ENCODE results near the gene TRMT112.
A peak's percentile ranks its signal among the peaks of the same experiment; 100 is the strongest.

TRMT112 gene

DNA sequence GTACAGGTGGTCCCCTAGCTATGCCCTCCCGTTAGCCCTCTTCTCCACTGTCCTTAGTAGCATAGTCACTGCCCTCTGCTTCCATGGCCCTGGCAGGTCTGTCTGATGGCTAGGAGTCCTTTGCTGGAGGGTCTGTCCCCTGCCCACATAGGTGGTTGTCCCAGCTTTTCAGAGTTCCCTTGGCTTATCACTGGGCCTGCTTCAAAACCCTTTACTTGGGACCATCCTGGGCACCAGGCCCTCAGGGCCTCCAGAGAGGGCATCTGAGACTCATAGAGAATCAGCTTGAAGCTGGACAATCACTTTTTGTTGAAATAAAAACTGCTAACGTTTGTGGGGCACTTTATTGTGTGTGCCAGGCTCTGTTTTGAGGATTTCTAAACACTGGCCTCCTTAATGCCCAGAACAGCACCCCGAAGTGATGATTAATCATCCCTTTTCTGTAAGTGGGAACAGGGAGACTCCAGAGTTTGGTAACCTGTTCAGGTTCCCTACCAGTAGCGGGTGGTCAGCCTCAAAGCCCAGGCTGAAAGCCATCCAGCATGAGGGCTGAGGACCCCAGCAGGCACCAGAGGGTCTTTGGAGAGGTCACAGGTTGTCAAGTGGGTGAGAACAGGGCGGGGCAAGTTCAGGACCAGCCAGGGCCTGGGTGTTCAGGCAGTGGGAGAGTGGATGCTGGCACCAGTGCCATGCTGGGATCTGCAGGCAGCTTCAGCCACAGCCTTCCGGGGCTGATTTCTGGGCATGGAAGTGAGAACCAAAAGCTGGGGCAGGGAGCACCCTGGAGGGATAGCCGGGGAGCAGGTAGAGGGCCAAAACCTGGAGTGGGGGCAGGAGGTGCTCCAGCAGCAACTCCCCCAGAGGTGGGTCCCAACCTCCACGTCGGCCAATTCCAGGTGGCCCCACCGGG lies 26.8 kb downstream of the TRMT112 start:
- no peak for DNase-seq

DNA sequence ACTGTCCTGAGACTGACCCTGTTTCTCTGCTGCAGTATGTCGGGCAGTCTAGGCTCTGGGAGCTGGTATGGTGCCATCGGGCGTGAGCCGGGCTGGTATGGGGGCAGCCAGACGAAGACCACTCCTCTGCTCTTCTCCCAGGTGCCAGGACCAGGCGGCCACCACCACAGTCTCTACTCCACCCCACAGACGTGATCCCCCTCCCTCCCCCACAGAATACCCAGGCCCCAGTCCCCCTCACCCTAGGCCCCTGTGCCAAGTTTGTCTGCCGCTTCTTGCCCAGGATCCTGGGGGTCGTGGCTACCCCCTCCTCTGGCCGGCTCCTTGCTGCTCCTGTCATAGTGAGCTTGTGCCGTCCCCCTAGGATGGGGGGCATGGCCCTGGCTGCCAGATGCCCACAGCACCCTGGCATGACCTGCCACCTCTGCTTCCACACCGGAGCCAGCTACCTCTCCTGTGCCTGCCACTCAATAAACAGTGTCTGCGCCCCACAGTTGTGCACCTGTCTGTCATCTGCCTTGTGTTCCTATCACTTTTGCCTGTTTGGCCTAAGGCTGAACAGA lies 28.3 kb downstream of the TRMT112 start:
- DNase-seq: no peak

DNA sequence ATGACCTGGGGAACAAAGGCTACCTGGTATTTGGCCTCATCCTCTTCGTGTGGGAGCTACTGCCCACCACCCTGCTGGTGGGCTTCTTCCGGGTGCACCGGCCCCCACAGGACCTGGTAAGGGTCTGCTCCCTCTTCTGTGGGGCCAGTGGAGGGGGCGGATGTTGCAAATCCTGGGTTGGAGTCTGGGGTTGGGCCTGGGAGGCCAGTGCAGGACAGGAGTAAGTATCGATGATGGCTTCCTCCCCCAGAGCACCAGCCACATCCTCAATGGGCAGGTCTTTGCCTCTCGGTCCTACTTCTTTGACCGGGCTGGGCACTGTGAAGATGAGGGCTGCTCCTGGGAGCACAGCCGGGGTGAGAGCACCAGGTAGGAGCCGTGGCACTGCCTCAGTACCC lies 29.0 kb downstream of the TRMT112 start:
- no peak for DNase-seq

DNA sequence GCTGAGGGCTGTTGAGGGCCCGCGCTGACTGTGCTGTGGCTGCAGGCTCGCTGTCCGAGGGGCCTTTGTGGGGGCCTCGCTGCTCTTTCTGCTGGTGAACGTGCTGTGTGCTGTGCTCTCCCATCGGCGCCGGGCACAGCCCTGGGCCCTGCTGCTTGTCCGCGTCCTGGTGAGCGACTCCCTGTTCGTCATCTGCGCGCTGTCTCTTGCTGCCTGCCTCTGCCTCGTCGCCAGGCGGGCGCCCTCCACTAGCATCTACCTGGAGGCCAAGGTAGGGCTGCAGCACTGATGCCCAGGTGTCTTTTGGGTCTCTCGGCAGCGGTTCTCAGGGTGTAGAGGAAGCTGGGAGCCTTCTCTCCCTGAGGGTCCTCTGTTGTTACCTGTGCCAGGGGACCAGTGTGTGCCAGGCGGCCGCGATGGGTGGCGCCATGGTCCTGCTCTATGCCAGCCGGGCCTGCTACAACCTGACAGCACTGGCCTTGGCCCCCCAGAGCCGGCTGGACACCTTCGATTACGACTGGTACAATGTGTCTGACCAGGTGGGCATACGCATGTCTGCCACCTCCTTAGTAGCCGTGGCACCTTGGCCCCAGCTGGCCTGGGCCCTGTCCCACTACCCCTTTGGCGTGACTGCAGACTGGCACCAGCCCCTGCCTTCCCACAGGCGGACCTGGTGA lies 29.5 kb downstream of the TRMT112 start:
- DNase-seq: no peak

DNA sequence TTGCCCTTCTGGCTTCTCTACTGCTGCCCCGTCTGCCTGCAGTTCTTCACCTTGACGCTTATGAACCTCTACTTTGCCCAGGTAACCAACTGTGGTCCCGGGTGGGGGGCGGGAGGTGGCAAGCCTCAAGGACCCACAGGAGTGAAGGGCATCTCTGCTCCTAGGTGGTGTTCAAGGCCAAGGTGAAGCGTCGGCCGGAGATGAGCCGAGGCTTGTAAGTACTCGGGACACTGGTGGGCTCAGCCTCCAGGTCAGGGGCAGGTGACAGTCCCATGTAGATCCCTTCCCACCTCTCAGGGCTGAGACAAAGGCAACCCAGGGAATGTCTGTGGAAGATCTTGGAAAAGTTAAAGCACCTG lies 30.6 kb downstream of the TRMT112 start:
- no peak for DNase-seq

DNA sequence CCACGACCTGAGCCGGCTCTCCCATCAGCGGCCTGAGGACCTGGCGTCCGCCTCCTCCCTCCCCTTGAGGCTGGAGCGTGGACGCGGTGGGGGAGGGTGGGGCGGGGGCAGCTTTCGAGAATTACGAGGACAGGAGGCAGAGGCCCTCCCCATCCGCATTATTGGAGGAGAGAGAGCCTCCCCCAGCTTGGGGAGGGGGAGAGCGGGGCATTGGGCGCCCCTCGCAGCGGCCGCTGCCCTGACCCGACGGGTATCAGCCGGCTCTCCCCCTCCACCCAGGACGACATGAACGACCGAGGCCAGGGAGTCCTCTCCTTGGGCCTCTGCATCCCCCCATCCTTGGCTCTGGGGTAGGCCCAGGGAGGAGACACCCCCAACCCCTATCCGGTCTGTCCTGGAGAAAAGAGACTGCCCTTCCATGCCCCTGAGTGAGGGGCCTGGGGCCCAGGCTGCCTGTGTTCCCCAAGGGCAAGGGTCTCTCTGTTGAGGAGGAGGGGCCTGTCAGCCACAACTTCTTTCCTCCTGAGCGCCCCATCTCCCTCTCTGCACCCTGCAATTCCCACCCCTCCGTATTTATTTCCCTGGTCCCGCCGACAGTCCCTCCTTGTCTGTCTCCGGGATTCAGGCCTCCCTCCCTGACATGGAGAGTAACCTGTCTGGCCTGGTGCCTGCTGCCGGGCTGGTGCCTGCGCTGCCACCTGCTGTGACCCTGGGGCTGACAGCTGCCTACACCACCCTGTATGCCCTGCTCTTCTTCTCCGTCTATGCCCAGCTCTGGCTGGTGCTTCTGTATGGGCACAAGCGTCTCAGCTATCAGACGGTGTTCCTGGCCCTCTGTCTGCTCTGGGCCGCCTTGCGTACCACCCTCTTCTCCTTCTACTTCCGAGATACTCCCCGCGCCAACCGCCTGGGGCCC lies 31.2 kb downstream of the TRMT112 start:
- peak in 1 of 5 experiments; percentile 70 for DNase-seq

DNA sequence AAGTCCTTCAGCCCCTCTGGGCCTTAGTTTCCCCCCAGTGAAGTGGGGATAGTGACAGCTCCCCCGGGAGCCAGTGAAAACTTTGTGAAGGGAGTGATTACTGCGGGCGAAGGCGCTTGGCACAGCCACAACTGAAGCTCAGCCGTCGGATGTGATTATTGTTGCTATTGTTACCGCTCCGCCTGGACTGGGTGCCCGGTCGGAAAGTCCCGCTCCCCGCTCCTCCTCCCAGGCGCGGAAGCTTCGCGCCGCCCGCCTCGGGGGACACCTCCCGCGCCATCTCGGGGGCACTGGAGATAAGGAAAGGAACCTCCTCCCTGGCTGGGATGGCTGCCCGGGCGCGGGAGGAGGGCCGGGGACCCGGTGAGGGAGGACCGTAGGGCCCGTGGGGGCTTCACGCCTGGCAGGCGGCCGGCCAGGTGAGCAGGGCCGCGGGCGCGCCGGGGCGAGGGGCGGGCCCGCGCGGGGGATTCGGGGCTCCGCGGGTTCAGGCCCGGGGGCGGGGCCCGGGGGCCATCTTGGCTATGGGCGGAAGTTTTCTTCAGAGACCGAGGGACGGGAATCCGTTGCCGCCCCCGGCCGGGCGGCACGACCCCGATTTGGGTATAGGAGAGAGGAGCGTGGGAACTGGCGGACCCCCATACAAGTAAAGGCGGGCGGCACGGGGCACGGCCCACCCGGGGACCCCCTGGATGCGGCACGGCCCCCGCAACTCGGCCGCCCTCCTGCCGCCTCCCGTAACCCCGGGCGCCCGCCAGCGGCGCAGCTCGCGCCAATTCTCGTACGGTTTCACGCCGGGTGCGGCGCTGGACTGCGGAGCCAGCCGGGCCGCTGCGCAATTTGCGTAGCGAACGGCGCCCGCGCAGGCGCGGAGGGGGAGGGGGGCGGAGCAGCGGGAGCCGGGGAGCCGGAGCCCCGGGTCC lies 32.1 kb downstream of the TRMT112 start, which contains the start of gene GPR137:
Gene GPR137 (plus strand): TSS at position 887 of the 923 bp plus-strand sequence. CDS start 677 bp downstream, outside the sequence.
- DNase-seq: peak; percentile 83 to 91 (median 87)

DNA sequence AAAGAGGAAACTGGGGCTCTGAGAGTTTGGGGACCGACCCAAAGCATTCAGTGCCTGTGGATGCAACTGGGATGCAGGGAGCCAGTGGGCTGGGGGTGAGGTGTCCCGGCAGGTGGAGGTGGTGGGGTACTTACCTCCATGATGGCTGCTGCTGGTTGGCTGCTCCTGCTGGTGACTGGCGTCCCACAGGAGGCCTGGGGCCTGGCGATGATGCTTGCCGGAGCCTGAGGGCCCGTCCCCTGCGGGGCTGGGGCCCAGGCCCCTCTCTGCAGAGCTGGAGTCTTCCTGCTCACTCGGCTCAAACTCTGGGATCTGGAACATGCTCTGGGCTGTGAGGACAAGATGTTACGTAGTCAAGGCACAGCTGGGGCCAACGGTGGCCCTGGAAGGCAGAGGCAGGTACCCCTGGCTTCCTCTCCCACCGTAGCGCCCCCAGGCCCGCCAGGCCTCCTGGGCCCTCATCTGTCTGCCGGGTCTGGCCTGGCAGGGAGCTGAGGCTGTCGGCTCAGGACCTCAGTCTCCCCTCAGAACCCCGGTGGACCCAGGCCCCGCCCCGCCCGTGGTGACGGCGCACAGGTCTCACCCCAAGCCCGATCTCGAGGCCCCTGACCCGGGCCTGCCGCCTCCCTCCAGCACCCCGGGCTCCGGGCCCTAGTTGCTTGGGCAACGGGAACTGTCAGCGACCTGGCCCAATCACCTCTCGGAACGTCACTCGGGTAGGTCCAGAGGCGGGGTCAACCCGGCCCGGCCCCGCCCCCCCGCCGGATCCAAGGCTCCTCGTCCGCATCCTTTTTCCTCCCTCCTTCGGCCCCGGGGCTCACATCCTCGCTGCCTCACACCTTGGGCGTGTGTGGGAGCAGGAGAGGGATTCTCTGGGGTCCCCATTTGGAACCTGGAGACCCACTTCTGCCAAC lies 33.1 kb downstream of the TRMT112 start, which contains the start of gene BAD:
Gene BAD (minus strand): TSS at position 618 of the 914 bp plus-strand sequence. CDS start 297 bp downstream, at position 321.
- DNase-seq: peak; percentile 85 to 94 (median 88)

DNA sequence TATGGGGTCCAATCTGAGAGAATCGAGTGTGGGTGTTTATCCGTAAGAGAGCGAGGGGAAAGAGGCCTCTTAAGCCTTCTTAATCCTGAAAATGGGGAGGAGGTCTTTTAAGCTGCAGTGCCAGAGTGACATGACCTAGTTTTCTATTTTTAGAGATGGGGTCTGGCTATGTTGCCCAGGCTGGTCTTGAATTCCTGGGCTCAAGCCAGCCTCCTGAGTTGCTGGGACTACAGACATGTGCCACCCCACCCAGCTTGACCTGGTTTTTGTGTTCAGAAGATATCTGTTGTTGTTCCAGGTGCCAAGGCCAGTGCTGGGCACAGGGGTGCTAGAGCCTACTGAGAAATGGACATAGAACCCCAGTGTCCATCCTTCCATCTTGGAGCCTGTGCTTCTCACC lies 34.3 kb downstream of the TRMT112 start:
- no peak for DNase-seq

DNA sequence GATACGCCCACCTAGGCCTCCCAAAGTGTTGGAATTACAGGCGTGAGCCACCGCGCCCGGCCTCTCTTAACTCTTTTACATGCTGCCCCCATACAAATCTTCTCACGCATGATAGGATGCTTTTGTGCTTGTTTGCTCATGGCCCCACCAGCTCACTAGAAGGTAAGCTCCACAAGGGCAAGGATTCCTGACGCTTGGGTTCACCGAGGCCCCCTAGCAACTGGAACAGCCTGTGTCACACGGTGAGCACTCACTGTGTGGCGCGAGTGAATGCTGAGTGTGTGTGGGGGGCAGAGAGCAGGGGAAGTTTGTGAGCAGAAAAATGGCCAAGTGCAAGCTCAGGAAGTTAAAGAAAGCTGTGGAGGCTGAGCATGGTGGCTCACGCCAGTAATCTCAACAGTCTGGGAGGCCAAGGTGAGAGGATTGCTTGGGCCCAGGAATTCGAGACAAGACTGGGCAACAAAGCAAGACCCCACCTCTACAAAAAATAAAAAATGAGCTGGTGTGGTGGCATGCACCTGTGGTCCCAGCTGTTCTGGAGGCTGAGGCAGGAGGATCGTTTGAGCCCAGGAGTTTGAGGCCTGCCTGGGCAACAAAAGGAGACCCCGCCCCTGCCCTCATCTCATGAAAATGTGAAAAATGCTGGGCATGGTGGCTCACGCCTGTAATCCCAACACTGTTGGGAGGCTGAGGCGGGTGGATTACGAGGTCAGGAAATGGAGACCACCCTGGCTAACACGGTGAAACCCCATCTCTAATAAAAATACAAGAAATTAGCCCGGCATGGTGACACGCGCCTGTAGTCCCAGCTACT lies 35.2 kb downstream of the TRMT112 start:
- DNase-seq: no peak

DNA sequence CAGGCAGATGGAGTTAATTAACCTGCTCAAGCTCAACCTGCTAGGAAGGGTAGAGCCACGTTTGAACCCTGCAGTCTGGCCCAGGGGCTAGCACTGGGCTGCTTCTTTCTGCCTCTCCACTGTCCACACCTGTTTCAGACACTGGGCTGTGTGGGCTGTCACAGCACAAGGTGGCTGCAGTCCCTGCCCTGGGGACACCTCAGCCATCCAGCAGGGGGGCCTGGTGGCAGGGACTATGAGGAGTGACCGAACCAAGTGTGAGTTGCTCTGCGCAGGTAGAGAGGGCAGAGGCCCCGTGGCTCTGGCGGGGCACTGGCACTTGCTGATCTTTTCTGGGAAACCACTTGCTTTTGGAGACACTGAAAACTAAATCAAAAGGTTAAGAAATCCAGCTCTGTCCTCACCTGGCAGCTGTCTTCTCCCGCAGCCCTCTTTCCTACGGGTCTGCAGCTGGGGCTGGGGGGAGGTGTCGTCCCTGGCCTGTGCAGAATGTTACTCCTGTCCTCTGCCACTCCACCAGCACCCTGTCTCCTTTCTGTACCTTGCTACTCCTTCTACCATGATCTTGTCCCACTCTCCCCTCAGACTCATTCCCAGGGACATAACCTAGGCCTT lies 38.7 kb downstream of the TRMT112 start:
- no peak for DNase-seq

DNA sequence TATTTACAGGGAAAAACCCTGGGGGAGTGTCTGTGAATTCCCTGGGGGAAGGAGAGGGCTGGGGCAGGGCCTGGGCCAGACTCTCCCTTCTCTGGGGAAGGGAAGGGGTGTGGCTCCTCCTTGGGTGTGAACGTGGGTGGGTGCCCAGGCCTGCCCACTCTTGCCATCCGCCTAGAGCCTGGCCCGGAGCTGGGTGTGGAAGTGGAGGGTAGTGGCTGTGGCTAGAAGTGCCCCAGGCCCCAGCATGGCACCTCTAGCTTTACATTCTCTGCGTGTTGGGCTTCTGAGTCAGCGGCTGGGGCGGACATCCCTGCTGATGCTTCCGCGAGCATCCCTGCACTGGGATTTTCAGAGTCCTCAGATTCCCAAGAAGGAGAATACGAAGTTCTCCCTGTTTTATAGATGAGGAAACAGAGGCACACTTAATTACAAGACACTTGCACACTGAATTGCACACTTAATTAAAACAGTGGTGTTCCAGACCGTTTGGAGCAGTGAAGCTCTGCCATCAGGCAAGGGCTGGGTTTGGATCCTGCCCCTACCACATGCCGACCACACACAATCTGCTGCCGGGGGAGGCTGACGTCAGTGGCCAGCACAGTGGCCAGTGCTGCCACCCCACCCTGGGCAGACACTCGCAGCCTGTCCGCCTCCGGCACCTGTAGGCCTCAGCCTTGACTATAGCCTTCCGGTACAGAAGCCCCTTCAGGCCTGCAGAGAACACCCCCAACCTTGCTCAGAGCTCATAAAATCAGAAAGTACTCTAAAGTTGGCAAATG lies 40.5 kb downstream of the TRMT112 start:
- DNase-seq: no peak

DNA sequence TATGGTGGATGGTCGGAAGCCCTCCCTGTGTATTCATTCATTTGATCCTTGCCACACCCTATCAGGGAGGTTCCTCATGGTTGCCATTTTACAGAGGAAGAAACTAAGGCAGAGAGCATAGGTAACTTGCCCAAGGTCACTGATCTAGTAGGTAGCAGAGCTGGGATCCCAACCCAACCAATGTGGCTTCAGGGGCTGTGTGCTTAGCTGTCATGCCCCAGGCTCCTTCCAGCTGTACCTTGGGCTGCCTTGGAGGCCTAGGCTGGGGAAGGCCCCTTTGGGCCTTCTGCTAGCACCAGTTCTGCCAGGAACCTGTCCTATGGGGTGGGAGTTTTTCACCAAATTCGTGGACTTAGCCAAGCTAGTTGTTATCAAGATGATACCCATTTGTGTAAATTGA lies 41.5 kb downstream of the TRMT112 start:
- DNase-seq: no peak

DNA sequence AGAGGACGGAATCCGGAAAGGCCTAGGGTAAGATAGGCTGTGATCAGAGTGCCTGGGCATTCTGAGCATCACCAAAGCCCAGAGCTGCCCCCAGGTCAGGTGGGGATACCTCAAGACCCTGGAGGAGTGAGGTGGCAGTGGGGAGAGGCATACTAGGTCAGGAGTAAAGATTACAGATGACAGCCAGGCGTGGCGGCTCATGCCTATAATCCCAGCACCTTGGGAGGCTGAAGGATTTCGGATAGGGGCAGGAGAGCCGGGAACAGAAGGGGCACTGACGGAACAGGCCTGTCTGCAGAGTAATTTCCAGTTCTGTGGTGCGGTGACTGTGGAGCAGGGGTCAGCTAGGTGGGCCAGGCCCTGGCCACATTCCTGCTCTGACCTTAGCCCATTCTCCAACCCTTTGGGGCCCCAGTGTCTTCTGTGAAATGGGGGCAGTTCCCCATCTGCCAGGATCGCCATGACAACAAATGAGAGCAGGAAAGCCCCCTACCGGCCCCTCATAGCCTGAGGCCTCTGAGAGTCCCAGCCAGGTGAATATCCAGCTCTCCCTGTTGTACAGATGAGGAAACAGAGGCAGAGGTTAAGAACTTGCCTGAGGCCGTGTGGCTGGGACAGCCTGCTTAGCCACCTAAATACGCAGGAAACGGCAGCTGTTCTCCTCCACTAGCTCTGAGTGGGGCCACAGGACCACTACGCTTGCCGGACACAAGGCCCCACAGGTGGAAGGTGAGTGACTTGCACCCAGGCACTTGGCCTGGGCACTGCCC lies 42.1 kb downstream of the TRMT112 start:
- no peak for DNase-seq

DNA sequence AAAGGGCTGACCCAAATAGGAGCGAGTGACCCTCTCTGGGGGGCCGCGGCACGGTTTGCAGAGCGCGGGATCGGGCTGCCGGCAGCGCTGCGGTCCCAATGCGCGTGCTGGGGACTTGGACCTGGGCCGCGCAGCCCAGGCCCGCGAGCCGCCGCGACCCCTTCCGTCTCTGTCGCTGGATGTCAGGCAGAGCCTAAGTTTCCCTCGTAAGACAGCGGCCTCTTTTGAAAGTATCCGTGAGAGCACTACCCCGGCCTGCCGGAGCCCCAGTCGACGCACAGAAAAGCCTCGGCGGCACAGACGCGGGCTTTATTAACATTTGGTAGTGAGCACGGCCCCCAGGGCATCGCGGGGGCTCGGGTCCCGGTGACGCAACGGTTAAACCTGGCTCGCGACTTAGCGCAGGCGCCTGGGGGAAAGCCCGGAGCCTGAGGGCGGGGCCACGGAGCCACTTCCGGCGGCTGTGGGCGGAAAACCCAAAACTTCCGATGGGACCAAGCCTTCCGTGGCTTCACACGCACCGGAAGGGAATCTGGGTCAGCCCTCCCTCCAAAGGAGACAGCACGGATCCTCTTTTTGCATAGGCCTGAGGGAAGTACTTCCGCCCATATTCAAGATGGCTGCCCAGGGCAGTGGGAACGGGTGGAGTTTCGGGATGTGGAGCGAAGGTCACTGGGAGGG lies 47.7 kb downstream of the TRMT112 start:
- peak; percentile 94 to 99 (median 98) for DNase-seq

DNA sequence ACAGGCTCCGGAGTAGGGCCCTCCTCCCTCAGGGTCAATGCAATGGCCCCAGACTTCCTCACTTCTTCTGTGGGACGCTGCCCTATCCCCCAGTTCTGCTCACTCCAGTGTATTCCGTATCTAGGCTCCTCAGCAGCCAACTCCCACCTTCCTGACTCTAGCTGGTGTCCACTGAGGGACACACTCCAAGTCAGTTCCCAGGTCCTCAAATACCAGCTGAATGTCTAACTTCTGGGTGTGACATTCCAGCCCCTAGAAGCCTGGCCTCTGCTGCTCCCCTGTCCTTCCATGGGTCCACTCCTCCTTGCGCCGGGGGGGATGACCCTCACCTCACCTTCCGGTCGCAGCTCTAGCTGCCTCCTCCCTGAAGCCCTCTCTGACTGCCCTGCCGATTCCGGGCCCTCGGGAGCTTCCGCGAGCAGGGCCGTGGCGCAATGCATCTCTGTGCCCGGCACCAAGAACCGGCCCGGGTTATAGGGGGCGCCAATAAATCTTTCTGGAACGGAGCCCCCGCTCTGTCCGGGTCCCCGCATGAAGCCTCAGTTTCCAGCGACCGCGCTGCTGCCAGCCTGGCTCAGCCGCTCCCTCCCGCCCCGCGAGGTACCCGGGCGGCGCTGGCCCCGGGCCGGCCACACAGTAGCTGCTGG lies 48.3 kb downstream of the TRMT112 start:
- DNase-seq: peak in 3 of 5 experiments; percentile 24 to 62 (median 30)
